ENCODE data around the gene NHEJ1. TPM values are rescaled to one million over a fixed set of nuclear protein-coding genes. Genes with fewer than 3 reads are reported as not detected.

Gene NHEJ1
- total RNA-seq, 1 experiment from 2014 or later, result 22.3 TPM

DNA sequence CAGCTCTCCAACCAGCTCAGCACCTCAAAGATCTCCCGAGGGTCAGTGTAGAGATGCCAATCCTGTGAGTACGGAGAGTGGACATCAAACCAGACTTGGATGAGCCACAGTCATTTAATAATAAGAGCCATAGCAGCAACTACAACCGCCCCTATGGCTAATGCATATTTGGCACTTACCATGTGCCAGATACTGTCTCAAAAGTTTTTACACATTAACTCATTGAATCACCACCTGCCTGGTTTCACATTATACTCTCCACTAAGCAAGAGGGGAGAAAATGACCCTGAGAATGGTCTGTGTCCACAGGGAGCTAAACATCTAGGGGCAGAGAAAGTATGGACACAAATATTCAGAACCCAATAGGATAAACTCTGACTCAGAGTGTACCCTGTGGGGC lies 13.5 kb upstream of the NHEJ1 start (continued):
- TF ChIP-seq, protein P1, sequence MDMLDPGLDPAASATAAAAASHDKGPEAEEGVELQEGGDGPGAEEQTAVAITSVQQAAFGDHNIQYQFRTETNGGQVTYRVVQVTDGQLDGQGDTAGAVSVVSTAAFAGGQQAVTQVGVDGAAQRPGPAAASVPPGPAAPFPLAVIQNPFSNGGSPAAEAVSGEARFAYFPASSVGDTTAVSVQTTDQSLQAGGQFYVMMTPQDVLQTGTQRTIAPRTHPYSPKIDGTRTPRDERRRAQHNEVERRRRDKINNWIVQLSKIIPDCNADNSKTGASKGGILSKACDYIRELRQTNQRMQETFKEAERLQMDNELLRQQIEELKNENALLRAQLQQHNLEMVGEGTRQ (CRISPR knock-in tag; IDR thresholded peaks at IDR 0.05), result no peak

DNA sequence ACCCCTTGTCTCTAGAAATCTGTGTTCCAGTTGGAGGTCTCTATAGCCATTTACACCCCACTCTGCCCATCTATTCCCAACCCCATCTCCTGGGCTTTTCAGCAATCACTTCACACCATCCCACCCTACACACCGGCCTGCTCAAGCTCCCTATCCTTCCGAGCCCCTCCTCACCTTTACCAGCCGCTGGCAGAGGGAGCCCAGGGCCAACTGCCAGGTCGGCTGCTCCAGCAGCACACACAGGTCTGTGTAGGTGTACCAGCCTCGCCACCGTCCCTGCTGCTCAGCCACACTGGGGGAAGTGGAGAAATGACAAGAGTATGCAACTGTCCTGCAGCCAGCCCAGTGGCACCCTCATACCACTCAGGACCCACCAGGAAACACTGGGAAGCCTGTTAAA lies 12.6 kb upstream of the NHEJ1 start:
- DNase-seq (ENCODE audit: low spot score) (no peak), ATAC-seq (no peak)
- Mint-ChIP-seq H3K4me3 (no peak overlapping the region), H3K27ac (no peak overlapping the region), H3K9me3 (no peaks in the 10 kb centered on the region), H3K36me3 (peaks cover 7% of the 10 kb centered on the region; the same call in 1 of the 2 replicates), H3K27me3 (ENCODE audit: low read depth) (no peaks in the 10 kb centered on the region), H3K4me1 (peaks cover 15% of the 10 kb centered on the region)
- CTCF ChIA-PET, result interaction anchor here (0.5 to 4.0 kb wide), 3 partner anchors 46 to 858 kb away, joined by 3 to 15 read pairs (median 4); partner anchors contain the start of gene ABCB6
- POLR2A ChIA-PET, result interaction anchor here (0.5 kb wide), 1 partner anchor 288 kb away, joined by 3 read pairs; no protein-coding TSS in a partner anchor
- TF ChIP-seq, protein P2, sequence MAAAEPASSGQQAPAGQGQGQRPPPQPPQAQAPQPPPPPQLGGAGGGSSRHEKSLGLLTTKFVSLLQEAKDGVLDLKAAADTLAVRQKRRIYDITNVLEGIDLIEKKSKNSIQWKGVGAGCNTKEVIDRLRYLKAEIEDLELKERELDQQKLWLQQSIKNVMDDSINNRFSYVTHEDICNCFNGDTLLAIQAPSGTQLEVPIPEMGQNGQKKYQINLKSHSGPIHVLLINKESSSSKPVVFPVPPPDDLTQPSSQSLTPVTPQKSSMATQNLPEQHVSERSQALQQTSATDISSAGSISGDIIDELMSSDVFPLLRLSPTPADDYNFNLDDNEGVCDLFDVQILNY (CRISPR knock-in tag; IDR thresholded peaks at IDR 0.05), result no peak
- TF ChIP-seq RORB (CRISPR knock-in tag; IDR thresholded peaks at IDR 0.05) (no peak), HMGA2 (CRISPR knock-in tag; IDR thresholded peaks at IDR 0.05) (no peak), TEAD1 (CRISPR knock-in tag; IDR thresholded peaks at IDR 0.05) (no peak)
- TF ChIP-seq, protein P3, sequence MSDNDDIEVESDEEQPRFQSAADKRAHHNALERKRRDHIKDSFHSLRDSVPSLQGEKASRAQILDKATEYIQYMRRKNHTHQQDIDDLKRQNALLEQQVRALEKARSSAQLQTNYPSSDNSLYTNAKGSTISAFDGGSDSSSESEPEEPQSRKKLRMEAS (CRISPR knock-in tag; IDR thresholded peaks at IDR 0.05), result no peak

DNA sequence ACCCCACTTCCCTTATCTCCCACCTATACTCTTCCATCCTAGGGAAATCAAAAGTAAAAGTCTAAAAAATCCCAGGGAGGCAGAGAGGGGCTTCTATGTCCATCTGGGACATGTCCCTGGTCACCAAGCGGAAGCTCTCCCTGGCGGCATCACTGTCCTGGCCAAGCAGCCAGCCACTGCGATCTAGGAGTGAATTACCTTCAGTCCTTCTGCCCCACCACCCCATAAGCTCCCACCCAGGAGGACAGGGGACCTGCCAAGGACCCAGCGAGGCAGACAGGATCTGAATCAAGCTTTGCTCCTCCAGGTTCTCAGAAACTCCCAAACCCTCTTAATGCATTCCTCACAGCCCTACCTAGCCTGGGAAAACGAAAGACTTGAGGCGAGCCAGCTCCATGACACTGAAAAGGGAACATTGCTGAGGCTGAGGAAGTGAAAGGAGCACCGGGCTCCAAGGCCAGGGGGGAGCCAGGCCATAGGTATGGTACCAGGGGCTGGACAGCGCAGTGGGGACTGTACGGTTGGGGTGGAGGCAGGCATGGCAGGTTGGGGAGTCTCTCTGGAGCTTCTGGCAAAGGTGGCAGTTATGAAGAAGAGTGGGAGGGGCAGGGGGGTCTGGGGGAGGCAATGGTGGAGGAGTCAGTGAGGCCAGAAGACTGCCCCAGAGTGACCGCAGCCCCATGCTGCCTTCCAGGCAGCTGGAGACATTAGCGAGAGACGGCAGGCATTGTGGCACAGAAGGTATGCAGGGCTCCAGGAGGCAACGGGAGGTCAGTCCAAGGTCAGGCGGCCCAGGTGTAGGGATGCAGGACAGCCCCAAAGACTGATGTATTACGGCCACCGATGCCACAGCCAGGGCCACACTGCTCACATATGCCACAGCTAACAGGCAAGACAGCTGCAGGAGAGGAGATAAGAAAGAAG lies 11.9 kb upstream of the NHEJ1 start:
- ATAC-seq (no peak), DNase-seq (ENCODE audit: low spot score) (no peak)
- ChIA-PET CTCF (interaction anchor here (0.5 to 4.0 kb wide), 9 partner anchors 10 to 857 kb away, joined by 3 to 15 read pairs (median 4); partner anchors contain the start of genes ABCB6 and ZFAND2B), POLR2A (interaction anchor here (0.5 kb wide), 1 partner anchor 288 kb away, joined by 3 read pairs; no protein-coding TSS in a partner anchor)
- no peaks in the 10 kb centered on the region for H3K9me3 Mint-ChIP-seq
- H3K27ac Mint-ChIP-seq, result no peak overlapping the region
- no peaks in the 10 kb centered on the region for H3K27me3 Mint-ChIP-seq (ENCODE audit: low read depth)
- H3K4me3 Mint-ChIP-seq, result no peak overlapping the region
- H3K4me1 Mint-ChIP-seq, result peaks cover 14% of the 10 kb centered on the region
- peaks cover 7% of the 10 kb centered on the region; the same call in 1 of the 2 replicates for H3K36me3 Mint-ChIP-seq
- TF ChIP-seq, protein P4, sequence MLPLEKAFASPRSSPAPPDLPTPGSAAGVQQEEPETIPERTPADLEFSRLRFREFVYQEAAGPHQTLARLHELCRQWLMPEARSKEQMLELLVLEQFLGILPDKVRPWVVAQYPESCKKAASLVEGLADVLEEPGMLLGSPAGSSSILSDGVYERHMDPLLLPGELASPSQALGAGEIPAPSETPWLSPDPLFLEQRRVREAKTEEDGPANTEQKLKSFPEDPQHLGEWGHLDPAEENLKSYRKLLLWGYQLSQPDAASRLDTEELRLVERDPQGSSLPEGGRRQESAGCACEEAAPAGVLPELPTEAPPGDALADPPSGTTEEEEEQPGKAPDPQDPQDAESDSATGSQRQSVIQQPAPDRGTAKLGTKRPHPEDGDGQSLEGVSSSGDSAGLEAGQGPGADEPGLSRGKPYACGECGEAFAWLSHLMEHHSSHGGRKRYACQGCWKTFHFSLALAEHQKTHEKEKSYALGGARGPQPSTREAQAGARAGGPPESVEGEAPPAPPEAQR (CRISPR knock-in tag; IDR thresholded peaks at IDR 0.05), result no peak
- TF ChIP-seq, protein P5, sequence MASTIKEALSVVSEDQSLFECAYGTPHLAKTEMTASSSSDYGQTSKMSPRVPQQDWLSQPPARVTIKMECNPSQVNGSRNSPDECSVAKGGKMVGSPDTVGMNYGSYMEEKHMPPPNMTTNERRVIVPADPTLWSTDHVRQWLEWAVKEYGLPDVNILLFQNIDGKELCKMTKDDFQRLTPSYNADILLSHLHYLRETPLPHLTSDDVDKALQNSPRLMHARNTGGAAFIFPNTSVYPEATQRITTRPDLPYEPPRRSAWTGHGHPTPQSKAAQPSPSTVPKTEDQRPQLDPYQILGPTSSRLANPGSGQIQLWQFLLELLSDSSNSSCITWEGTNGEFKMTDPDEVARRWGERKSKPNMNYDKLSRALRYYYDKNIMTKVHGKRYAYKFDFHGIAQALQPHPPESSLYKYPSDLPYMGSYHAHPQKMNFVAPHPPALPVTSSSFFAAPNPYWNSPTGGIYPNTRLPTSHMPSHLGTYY (CRISPR knock-in tag; IDR thresholded peaks at IDR 0.05), result no peak
- TF ChIP-seq ZNF423 (CRISPR knock-in tag; IDR thresholded peaks at IDR 0.05) (no peak), GABPB1 (CRISPR knock-in tag; IDR thresholded peaks at IDR 0.05) (no peak), CREM (CRISPR knock-in tag; IDR thresholded peaks at IDR 0.05) (no peak), NFATC4 (CRISPR knock-in tag; IDR thresholded peaks at IDR 0.05) (no peak)
- TF ChIP-seq, protein P6, sequence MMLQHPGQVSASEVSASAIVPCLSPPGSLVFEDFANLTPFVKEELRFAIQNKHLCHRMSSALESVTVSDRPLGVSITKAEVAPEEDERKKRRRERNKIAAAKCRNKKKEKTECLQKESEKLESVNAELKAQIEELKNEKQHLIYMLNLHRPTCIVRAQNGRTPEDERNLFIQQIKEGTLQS (CRISPR knock-in tag; conservative IDR thresholded peaks at IDR 0.05), result no peak
- TF ChIP-seq, protein P7, sequence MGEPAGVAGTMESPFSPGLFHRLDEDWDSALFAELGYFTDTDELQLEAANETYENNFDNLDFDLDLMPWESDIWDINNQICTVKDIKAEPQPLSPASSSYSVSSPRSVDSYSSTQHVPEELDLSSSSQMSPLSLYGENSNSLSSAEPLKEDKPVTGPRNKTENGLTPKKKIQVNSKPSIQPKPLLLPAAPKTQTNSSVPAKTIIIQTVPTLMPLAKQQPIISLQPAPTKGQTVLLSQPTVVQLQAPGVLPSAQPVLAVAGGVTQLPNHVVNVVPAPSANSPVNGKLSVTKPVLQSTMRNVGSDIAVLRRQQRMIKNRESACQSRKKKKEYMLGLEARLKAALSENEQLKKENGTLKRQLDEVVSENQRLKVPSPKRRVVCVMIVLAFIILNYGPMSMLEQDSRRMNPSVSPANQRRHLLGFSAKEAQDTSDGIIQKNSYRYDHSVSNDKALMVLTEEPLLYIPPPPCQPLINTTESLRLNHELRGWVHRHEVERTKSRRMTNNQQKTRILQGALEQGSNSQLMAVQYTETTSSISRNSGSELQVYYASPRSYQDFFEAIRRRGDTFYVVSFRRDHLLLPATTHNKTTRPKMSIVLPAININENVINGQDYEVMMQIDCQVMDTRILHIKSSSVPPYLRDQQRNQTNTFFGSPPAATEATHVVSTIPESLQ (CRISPR knock-in tag; IDR thresholded peaks at IDR 0.05), result no peak
- TF ChIP-seq, protein P8, sequence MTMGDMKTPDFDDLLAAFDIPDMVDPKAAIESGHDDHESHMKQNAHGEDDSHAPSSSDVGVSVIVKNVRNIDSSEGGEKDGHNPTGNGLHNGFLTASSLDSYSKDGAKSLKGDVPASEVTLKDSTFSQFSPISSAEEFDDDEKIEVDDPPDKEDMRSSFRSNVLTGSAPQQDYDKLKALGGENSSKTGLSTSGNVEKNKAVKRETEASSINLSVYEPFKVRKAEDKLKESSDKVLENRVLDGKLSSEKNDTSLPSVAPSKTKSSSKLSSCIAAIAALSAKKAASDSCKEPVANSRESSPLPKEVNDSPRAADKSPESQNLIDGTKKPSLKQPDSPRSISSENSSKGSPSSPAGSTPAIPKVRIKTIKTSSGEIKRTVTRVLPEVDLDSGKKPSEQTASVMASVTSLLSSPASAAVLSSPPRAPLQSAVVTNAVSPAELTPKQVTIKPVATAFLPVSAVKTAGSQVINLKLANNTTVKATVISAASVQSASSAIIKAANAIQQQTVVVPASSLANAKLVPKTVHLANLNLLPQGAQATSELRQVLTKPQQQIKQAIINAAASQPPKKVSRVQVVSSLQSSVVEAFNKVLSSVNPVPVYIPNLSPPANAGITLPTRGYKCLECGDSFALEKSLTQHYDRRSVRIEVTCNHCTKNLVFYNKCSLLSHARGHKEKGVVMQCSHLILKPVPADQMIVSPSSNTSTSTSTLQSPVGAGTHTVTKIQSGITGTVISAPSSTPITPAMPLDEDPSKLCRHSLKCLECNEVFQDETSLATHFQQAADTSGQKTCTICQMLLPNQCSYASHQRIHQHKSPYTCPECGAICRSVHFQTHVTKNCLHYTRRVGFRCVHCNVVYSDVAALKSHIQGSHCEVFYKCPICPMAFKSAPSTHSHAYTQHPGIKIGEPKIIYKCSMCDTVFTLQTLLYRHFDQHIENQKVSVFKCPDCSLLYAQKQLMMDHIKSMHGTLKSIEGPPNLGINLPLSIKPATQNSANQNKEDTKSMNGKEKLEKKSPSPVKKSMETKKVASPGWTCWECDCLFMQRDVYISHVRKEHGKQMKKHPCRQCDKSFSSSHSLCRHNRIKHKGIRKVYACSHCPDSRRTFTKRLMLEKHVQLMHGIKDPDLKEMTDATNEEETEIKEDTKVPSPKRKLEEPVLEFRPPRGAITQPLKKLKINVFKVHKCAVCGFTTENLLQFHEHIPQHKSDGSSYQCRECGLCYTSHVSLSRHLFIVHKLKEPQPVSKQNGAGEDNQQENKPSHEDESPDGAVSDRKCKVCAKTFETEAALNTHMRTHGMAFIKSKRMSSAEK (CRISPR knock-in tag; IDR thresholded peaks at IDR 0.05; ENCODE audit: borderline replicate concordance), result no peak
- TF ChIP-seq, protein P1 (CRISPR knock-in tag; IDR thresholded peaks at IDR 0.05), result no peak
